IMR-90 (cell line): ENCODE results near the gene DGKB. TPM values are rescaled to one million over a fixed set of nuclear protein-coding genes. Genes with fewer than 3 reads are reported as not detected.

Experiments used
- ATAC-seq: fragments of 200-7000 bp; cut with Tn5 transposase; 2 replicates; pipeline ENCODE4 v1.9.1; 2020; ENCODE audit warnings: low read depth, mild to moderate bottlenecking, moderate library complexity
- BruUV-seq: library from RNA; stranded (reverse); fragments of 400-500 nt; replicated peaks from 2 replicates; lab custom pipeline; 2021; lab: Mats Ljungman, UMichigan
- CTCF ChIA-PET: fragments of 300-600 bp; formaldehyde crosslinking; extraction: SDS; loops from one replicate; lab custom pipeline; 2021; ENCODE audit warnings: antibody characterized with exemption; lab: Yijun Ruan, JAX
- POLR2A ChIA-PET: fragments of 300-600 bp; sonication (Branson Sonifier 250); formaldehyde crosslinking; loops from one replicate; lab custom pipeline; 2022; ENCODE audit warnings: antibody characterized with exemption; ENCODE audit not compliant: unreplicated experiment; lab: Charles Lee
- DNase-seq: peaks from one replicate; pipeline ENCODE4 v3.0.0; 2013
- H2AFZ ChIP-seq: replicated peaks from 2 replicates; pipeline ENCODE3; 2013; ENCODE audit warnings: low read length, mild to moderate bottlenecking; ENCODE audit not compliant: poor library complexity
- H2AK5ac ChIP-seq: 2 replicates; pipeline ENCODE4 v1.6.1; 2013; ENCODE audit warnings: low read depth, low read length, inconsistent platforms
- H2AK9ac ChIP-seq: replicated peaks from 2 replicates; pipeline ENCODE3; 2013; ENCODE audit warnings: mild to moderate bottlenecking, low read depth, low read length, moderate library complexity; ENCODE audit not compliant: poor library complexity
- H2BK120ac ChIP-seq: 2 replicates; pipeline ENCODE4 v1.6.1; 2013; ENCODE audit warnings: low read depth, low read length, inconsistent platforms
- H2BK15ac ChIP-seq: 3 replicates; pipeline ENCODE4 v1.6.1; 2013; ENCODE audit warnings: low read depth, low read length, inconsistent platforms
- H2BK20ac ChIP-seq: 2 replicates; pipeline ENCODE4 v1.6.1; 2013; ENCODE audit warnings: low read depth, mild to moderate bottlenecking, inconsistent platforms, low read length, moderate library complexity
- H2BK5ac ChIP-seq: 2 replicates; pipeline ENCODE4 v1.6.1; 2013; ENCODE audit warnings: mild to moderate bottlenecking, low read depth, low read length, inconsistent platforms; ENCODE audit not compliant: poor library complexity, severe bottlenecking
- H3K14ac ChIP-seq: replicated peaks from 2 replicates; pipeline ENCODE4 v1.6.1; 2013; ENCODE audit warnings: low read depth, low read length, inconsistent platforms
- H3K18ac ChIP-seq: 2 replicates; pipeline ENCODE4 v1.6.1; 2013; ENCODE audit warnings: low read depth, low read length, control low read depth
- H3K23ac ChIP-seq: 2 replicates; pipeline ENCODE4 v1.6.1; 2013; ENCODE audit warnings: low read depth, low read length, inconsistent platforms
- H3K27ac ChIP-seq: 2 replicates; pipeline ENCODE4 v1.5.1; 2013; ENCODE audit warnings: mild to moderate bottlenecking, control low read depth, low read length; ENCODE audit not compliant: insufficient read depth
- H3K27me3 ChIP-seq: 2 replicates; pipeline ENCODE4 v1.6.1; 2013; ENCODE audit warnings: low read length; ENCODE audit not compliant: control insufficient read depth, insufficient read depth
- H3K36me3 ChIP-seq: 2 replicates; pipeline ENCODE4 v1.6.1; 2013; ENCODE audit warnings: low read length, mixed read lengths; ENCODE audit not compliant: control insufficient read depth, insufficient read depth
- H3K4ac ChIP-seq: 2 replicates; pipeline ENCODE4 v1.6.1; 2013; ENCODE audit warnings: low read depth, low read length, inconsistent platforms
- H3K4me1 ChIP-seq: 2 replicates; pipeline ENCODE4 v1.6.1; 2013; ENCODE audit warnings: low read length, mixed read lengths; ENCODE audit not compliant: control insufficient read depth, insufficient read depth
- H3K4me2 ChIP-seq: 2 replicates; pipeline ENCODE4 v1.6.1; 2013; ENCODE audit warnings: low read depth, mild to moderate bottlenecking, control low read depth, low read length, moderate library complexity
- H3K4me3 ChIP-seq: 2 replicates; pipeline ENCODE4 v1.5.1; 2013; ENCODE audit warnings: low read depth, mild to moderate bottlenecking, control low read depth, low read length, moderate library complexity; ENCODE audit not compliant: insufficient read depth
- H3K56ac ChIP-seq: 2 replicates; pipeline ENCODE4 v1.6.1; 2013; ENCODE audit warnings: low read length, inconsistent platforms; ENCODE audit not compliant: insufficient read depth; ENCODE audit errors: extremely low read depth
- H3K79me1 ChIP-seq, 2 experiments: 2 replicates each; pipeline ENCODE4 v1.6.1; 2013; ENCODE audit warnings: low read length in 2 of 2, inconsistent platforms in 1 of 2, low read depth in 1 of 2
- H3K9ac ChIP-seq: 2 replicates; pipeline ENCODE4 v1.6.1; 2013; ENCODE audit warnings: low read depth, low read length, control low read depth
- H3K9me1 ChIP-seq: 2 replicates; pipeline ENCODE4 v1.6.1; 2013; ENCODE audit warnings: low read length, inconsistent platforms; ENCODE audit not compliant: insufficient read depth
- H3K9me3 ChIP-seq: 2 replicates; pipeline ENCODE4 v1.6.1; 2013; ENCODE audit warnings: low read length; ENCODE audit not compliant: control insufficient read depth, insufficient read depth
- H4K20me1 ChIP-seq: 2 replicates; pipeline ENCODE4 v1.6.1; 2013; ENCODE audit warnings: low read length, inconsistent platforms; ENCODE audit not compliant: insufficient read depth
- H4K5ac ChIP-seq: 2 replicates; pipeline ENCODE4 v1.6.1; 2013; ENCODE audit warnings: mild to moderate bottlenecking, low read depth, low read length, control low read depth
- H4K8ac ChIP-seq, 2 experiments: 2 replicates each; pipeline ENCODE4 v1.6.1; 2013; ENCODE audit warnings: low read depth in 2 of 2, low read length in 2 of 2, control low read depth in 1 of 2, inconsistent platforms in 1 of 2
- H4K91ac ChIP-seq: 2 replicates; pipeline ENCODE4 v1.6.1; 2013; ENCODE audit warnings: low read depth, low read length, inconsistent platforms; ENCODE audit not compliant: insufficient read depth
- CEBPB ChIP-seq: IDR thresholded peaks from 2 replicates; pipeline ENCODE4 v1.6.1; 2012; ENCODE audit warnings: low read depth, low read length, improper control_type of control experiment
- MAFK ChIP-seq: IDR thresholded peaks from 2 replicates; pipeline ENCODE4 v1.6.1; 2012; ENCODE audit warnings: low read depth, low read length, improper control_type of control experiment
- RAD21 ChIP-seq: IDR thresholded peaks from 2 replicates; pipeline ENCODE4 v1.6.1; 2012; ENCODE audit warnings: low read length, improper control_type of control experiment
- dilution Hi-C: fragments of 300-500 bp; cut with HindIII; formaldehyde crosslinking; loops from one replicate; pipeline ENCODE4 v1.14.3; 2018; ENCODE audit warnings: low sequenced_read_pairs; ENCODE audit not compliant: unreplicated experiment
- in situ Hi-C: fragments of 300-500 bp; cut with MboI; formaldehyde crosslinking; loops from 3 replicates; pipeline ENCODE4 v1.14.3; 2019; ENCODE audit warnings: low sequenced_read_pairs, inconsistent platforms, mixed read lengths
- intact Hi-C: fragments of 100-400 bp; cut with micrococcal nuclease; formaldehyde crosslinking; loops from 2 replicates; pipeline ENCODE4 v1.10.0; 2022
- polyA plus RNA-seq, 3 experiments: library from polyadenylated mRNA; depleted of rRNA; stranded (reverse); fragments of >200 nt; gene quantifications; 2 replicates each; pipeline ENCODE4 v1.2.3, GENCODE V29; 2012; ENCODE audit warnings: low replicate concordance in 1 of 3
- total RNA-seq: library from RNA; depleted of rRNA; stranded (reverse); fragments of >200 nt; gene quantifications from 2 replicates; pipeline ENCODE4 v1.2.3, GENCODE V29; 2012

Gene DGKB
- total and polyA plus RNA-seq, 2 of the 4 experiments (the other 2 are of a cell fraction): not detected

GRCh38 chr7:14583518-14583917 is 319.0 kb downstream of the DGKB start:
- Histone ChIP-seq H3K4me1 (no peaks in the 10 kb centered on the region), H2BK5ac (no peak overlapping the region), H4K20me1 (no peaks in the 10 kb centered on the region), H4K5ac (no peak overlapping the region), H3K9me1 (no peaks in the 10 kb centered on the region), H3K9ac (no peak overlapping the region), H3K18ac (no peak overlapping the region), H2BK20ac (no peak overlapping the region), H2AK9ac (no peak overlapping the region), H4K91ac (no peak overlapping the region), H2AFZ (no peak overlapping the region), H3K4me2 (no peak overlapping the region), H2BK15ac (no peak overlapping the region), H3K79me1 (no peaks in the 10 kb centered on the region), H3K27ac (no peak overlapping the region), H3K4ac (no peak overlapping the region), H3K56ac (no peak overlapping the region), H2BK120ac (no peak overlapping the region), H3K27me3 (no peaks in the 10 kb centered on the region), H4K8ac (no peak overlapping the region), H3K36me3 (no peaks in the 10 kb centered on the region), H3K14ac (no peak overlapping the region), H3K9me3 (peaks cover 3% of the 10 kb centered on the region; the same call in 1 of the 2 replicates), H3K4me3 (no peak overlapping the region), H3K23ac (no peak overlapping the region), H2AK5ac (no peak overlapping the region)
- in situ Hi-C loops (no loop called here), intact Hi-C loops (no loop called here), dilution Hi-C loops (no loop called here)
- DNase-seq (no peak), ATAC-seq (no peak)
- no peak for TF ChIP-seq MAFK
- TF ChIP-seq CEBPB: no peak
- TF ChIP-seq RAD21: no peak
- POLR2A ChIA-PET: no interaction called here
- BruUV-seq: no TSS peak
- CTCF ChIA-PET: no interaction called here
